H1 (cell line): ENCODE results near the gene MBNL1.

Source experiments
- CREB1 ChIP-seq: IDR thresholded peaks from 2 replicates; pipeline ENCODE4 v1.6.1; 2012; ENCODE audit warnings: inconsistent platforms
- HDAC2 ChIP-seq, 2 experiments: fragments of 300-600 bp in 1 of 2; sonication (generic) in 1 of 2; IDR thresholded peaks; 2 replicates each; pipeline ENCODE4 v1.6.1; 2011 to 2012; ENCODE audit warnings: low read depth in 2 of 2, low read length in 2 of 2, mild to moderate bottlenecking in 2 of 2, moderate library complexity in 2 of 2, borderline replicate concordance in 1 of 2, inconsistent platforms in 1 of 2
- JUND ChIP-seq: IDR thresholded peaks from 2 replicates; pipeline ENCODE4 v1.6.1; 2011; ENCODE audit warnings: mild to moderate bottlenecking, improper control_type of control experiment, low read length
- MAX ChIP-seq: IDR thresholded peaks from 2 replicates; pipeline ENCODE4 v1.6.1; 2012; ENCODE audit warnings: inconsistent platforms
- YY1 ChIP-seq: IDR thresholded peaks from 2 replicates; pipeline ENCODE4 v1.6.1; 2011; ENCODE audit warnings: low read depth, mild to moderate bottlenecking, low read length
- TF ChIP-seq, protein P1 (sequence below), 3 experiments: IDR thresholded peaks; 1 replicate in 2 of 3; 2 replicates in 1 of 3; pipeline versions ENCODE4 v1.5.1 to v1.6.1; 2011; ENCODE audit warnings: low read length in 3 of 3, mild to moderate bottlenecking in 3 of 3, inconsistent platforms in 2 of 3, low read depth in 1 of 3, moderate library complexity in 1 of 3; ENCODE audit not compliant: insufficient read depth in 1 of 3; ENCODE audit errors: control extremely low read depth in 1 of 3

DNA sequence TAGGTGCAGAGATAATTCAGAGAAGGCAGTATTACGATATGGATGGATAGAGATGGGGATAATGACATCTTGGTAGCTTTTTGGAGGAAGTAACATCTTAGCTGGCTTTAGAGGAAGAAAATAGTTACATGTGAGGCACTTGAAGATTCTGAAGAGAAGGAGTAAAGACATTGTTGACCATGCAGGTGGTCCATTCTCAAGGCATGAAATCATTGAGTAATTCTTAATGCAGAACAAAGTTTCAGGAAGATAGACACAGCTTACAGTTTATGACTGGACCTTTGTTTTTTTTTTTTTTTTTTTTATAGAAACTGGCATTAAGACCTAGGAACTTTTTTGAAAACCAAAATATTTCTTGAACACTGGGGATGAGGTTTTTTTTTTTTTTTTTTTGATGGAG lies 28.2 kb downstream of the MBNL1 start:
- TF ChIP-seq, protein P1, sequence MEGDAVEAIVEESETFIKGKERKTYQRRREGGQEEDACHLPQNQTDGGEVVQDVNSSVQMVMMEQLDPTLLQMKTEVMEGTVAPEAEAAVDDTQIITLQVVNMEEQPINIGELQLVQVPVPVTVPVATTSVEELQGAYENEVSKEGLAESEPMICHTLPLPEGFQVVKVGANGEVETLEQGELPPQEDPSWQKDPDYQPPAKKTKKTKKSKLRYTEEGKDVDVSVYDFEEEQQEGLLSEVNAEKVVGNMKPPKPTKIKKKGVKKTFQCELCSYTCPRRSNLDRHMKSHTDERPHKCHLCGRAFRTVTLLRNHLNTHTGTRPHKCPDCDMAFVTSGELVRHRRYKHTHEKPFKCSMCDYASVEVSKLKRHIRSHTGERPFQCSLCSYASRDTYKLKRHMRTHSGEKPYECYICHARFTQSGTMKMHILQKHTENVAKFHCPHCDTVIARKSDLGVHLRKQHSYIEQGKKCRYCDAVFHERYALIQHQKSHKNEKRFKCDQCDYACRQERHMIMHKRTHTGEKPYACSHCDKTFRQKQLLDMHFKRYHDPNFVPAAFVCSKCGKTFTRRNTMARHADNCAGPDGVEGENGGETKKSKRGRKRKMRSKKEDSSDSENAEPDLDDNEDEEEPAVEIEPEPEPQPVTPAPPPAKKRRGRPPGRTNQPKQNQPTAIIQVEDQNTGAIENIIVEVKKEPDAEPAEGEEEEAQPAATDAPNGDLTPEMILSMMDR (IDR thresholded peaks at IDR 0.05; ENCODE audit: control extremely low read depth in 1 of 3, insufficient read depth in 1 of 3, low read depth in 1 of 3, low read length in 3 of 3): no peak
- TF ChIP-seq CREB1 (no peak), MAX (no peak), YY1 (no peak), JUND (no peak), HDAC2 (IDR thresholded peaks at IDR 0.05; ENCODE audit: borderline replicate concordance in 1 of 2, low read depth in 2 of 2, low read length in 2 of 2) (no peak)
